Endothelial cell of umbilical vein (primary cell): ENCODE data around the gene PEX10.

ENCODE experiments used
- EZH2 ChIP-seq: IDR thresholded peaks from 2 replicates; pipeline ENCODE4 v1.6.1; 2012; ENCODE audit warnings: borderline replicate concordance, low read depth, mild to moderate bottlenecking, moderate library complexity, low read length, inconsistent platforms; ENCODE audit not compliant: severe bottlenecking
- GATA2 ChIP-seq: IDR thresholded peaks from 2 replicates; pipeline ENCODE4 v1.7.0; 2011; ENCODE audit warnings: low read depth, mild to moderate bottlenecking, moderate library complexity, mixed read lengths, low read length; ENCODE audit not compliant: insufficient read length, insufficient read depth
- JUN ChIP-seq: IDR thresholded peaks from 2 replicates; pipeline ENCODE4 v1.6.1; 2011; ENCODE audit warnings: borderline replicate concordance, low read depth; ENCODE audit not compliant: insufficient read length, insufficient read depth
- MYC ChIP-seq: IDR thresholded peaks from one replicate; pipeline ENCODE4 v1.6.1; 2011; ENCODE audit warnings: mild to moderate bottlenecking, low read depth, low read length
- POLR2A ChIP-seq: IDR thresholded peaks from 2 replicates; pipeline ENCODE4 v1.6.1; 2012; ENCODE audit warnings: low read depth, mild to moderate bottlenecking, control low read depth, low read length
- POLR2AphosphoS5 ChIP-seq: IDR thresholded peaks from 2 replicates; pipeline ENCODE4 v1.6.1; 2012; ENCODE audit warnings: low read depth, mild to moderate bottlenecking, control low read depth, low read length, moderate library complexity; ENCODE audit not compliant: insufficient read depth
- TF ChIP-seq, protein P1 (sequence below), 2 donors: IDR thresholded peaks; 1 replicate in 1 of 2; 2 replicates in 1 of 2; pipeline ENCODE4 v1.5.1; 2011; ENCODE audit warnings: low read length in 2 of 2, mild to moderate bottlenecking in 2 of 2, moderate library complexity in 2 of 2, control low read depth in 1 of 2, inconsistent platforms in 1 of 2, low read depth in 1 of 2; ENCODE audit not compliant: insufficient read depth in 1 of 2; ENCODE audit errors: extremely low read depth in 1 of 2
- TF ChIP-seq, protein P2 (sequence below): IDR thresholded peaks from 2 replicates; pipeline ENCODE4 v1.6.1; 2011; ENCODE audit not compliant: insufficient read depth, insufficient read length

DNA sequence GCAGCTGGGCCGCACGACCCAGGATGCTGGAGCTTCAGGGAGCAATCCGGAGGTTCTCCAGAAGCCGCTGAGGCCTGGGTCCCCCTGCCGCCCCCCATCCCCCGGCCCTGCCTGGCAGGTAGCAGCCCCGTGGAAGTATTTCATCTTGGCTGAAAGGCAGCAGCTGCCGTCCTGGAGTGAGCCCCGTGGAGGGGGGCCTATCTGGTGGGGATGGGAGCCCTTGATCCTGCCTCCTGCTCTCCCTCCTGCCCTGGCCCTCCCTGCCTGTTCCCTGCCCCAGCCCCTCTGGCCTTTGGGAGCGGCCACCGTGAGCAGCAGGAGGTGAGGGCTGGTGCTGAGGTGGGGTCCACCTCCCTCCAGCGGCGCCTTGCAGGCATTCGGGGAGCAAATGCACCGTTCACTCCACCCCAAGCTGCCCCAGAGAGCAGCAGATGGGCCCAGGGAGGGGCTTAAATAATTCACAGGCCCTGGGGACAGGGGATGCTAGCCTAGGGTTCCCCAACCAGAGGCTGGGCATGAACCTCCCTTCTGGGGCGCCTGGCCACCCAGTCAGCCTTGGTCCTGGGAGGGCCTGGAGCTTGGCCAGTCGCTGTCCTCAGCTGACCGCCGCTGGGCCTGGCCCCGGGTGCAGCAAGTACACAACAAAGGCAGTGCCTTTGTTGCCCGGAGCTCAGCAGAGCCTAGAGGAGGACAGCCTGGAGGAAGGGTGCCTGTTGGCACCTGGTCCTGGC is 40.0 kb upstream of the PEX10 start:
- TF ChIP-seq EZH2, result no peak
- TF ChIP-seq, protein P1, sequence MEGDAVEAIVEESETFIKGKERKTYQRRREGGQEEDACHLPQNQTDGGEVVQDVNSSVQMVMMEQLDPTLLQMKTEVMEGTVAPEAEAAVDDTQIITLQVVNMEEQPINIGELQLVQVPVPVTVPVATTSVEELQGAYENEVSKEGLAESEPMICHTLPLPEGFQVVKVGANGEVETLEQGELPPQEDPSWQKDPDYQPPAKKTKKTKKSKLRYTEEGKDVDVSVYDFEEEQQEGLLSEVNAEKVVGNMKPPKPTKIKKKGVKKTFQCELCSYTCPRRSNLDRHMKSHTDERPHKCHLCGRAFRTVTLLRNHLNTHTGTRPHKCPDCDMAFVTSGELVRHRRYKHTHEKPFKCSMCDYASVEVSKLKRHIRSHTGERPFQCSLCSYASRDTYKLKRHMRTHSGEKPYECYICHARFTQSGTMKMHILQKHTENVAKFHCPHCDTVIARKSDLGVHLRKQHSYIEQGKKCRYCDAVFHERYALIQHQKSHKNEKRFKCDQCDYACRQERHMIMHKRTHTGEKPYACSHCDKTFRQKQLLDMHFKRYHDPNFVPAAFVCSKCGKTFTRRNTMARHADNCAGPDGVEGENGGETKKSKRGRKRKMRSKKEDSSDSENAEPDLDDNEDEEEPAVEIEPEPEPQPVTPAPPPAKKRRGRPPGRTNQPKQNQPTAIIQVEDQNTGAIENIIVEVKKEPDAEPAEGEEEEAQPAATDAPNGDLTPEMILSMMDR (IDR thresholded peaks at IDR 0.05; ENCODE audit: extremely low read depth in 1 of 2, insufficient read depth in 1 of 2, low read depth in 1 of 2, low read length in 2 of 2), result no peak
- TF ChIP-seq POLR2AphosphoS5, result no peak
- TF ChIP-seq MYC, result no peak
- TF ChIP-seq GATA2, result no peak
- no peak for TF ChIP-seq POLR2A
- TF ChIP-seq, protein P2, sequence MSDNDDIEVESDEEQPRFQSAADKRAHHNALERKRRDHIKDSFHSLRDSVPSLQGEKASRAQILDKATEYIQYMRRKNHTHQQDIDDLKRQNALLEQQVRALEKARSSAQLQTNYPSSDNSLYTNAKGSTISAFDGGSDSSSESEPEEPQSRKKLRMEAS, result no peak
- TF ChIP-seq JUN, result no peak
